CD4-positive, alpha-beta T cell treated with Interleukin-6 at 100 ng/mL for 8 hours (primary cell): Measurements from ENCODE around the gene MPL.
"Not testable (repeated sequence)": the region's sequence is repeated elsewhere in the genome, so short reads cannot be mapped to it uniquely, and the experiment has no call there.

Experiments used
- DNase-seq: peaks from one replicate; pipeline ENCODE4 v3.0.0-alpha.2; 2020; ENCODE audit warnings: mixed read lengths, low spot score

The MPL gene

GRCh38 chr1:43377831-43378230, 40.2 kb downstream of the MPL start:
- DNase-seq: no peak

GRCh38 chr1:43379476-43379875, 41.9 kb downstream of the MPL start:
- DNase-seq: no peak

- no peak for DNase-seq
Observed at GRCh38 chr1:43381612-43382011, 44.0 kb downstream of the MPL start.

GRCh38 chr1:43382027-43382779, 44.6 kb downstream of the MPL start:
- DNase-seq: no peak

DNA sequence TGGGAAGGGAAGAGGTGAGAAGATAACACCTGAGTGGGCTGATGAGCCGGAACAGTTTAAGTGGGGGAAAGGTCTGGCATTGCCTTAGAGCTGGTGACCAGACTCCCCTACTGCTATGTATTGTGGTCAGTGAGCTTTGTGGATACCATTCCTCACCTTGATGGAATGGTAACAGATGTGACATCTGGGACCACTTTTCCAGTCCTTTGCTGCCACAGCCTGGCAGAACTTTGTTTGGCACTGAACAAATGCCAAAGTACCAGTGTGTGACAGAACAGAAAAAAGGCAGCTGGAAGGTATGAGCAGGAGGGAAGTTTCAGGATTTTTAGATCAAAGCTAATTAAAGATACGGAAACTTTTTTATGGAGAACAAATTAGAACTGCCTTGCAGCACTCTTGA, 45.8 kb downstream of the MPL start:
- no peak for DNase-seq

DNA sequence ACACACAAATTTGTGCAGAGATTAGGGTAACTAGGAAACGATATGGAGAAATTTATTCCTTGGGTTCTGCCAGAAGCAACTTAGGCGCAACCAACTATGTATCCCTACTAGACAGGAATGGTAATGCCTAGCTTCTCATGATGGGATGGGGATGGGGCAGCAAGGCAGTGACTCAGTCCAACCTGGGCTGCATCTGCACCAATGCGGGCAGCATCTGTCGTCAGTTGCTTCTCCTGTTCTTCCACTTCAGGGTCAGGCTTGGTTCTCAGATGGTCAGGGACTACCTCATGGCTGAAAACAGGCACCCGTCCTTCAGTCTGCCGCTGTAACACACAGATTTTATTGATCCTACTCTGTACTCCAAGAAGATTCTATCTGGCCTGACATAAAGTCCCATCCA, 49.1 kb downstream of the MPL start:
- DNase-seq: no peak

- DNase-seq: no peak
Observed at GRCh38 chr1:43387976-43388599, 50.5 kb downstream of the MPL start.

DNA sequence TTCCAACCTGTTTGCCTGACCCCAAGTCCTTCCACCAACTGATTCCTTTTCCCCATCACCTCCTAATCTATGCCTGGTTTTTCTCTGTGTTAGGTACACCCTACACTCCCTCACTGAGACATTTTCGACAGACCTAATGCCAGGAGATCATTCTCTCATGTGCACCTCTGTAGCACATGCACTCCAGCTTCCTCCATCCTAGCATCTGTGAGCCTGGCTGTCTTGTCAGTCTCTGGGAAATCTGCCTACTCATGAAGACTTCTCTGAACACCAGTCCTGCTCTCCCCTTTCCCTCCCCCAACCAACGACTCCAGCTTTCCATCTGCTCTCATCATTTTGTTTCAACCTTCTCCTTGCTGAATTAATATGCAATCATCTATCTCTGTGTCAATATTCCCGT, 51.0 kb downstream of the MPL start:
- DNase-seq: no peak

DNA sequence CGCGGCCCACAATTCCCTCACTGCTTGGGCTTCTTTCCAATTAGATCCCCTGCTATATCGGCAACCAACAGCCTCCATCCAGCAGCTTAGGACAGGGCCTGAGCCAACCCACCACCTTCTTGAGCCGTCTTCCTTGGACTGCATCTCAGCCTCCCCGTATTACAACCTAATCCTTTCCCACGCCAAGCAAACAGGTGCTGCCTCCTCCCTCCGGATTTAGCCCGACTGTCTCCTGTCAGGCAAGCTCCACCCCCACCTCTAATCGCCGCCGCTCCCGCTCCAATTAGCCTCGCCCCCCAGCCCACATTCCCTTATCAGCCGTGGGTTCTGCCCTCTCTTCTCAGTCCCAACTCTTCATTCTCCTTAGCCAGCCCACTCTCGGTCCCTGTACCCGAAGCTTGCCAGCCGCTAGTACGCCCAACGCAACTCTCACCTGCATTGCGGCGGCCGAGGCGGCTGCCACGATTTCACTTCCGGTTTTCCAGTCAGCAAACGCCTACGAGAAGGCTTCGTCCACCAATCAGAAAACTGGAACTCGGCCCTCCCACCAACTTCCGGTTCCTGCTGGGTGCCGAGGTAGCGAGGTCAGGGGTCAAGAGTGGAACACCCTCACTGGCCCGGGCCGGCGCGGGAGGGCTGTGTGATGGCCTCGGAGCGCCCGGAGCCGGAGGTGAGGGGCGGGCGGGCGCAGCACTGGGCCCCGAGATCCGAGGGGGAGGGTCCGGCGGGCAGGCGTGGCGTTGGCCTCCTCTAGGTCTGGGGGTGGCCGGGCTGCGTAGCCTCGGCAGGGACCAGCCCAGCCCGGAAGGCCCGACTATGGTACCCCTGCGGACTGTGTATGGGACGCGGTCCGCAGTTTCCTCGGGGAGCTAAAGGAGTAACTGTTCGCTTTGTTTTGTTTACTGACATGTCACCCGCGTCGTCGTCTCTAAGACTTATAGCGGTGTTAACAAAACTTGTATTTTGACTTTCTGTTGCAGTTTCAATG, 52.0 kb downstream of the MPL start, which contains the start of the genes MED8 and SZT2:
TSS of gene MED8 (minus strand) at position 475 of the 988 bp plus-strand sequence. CDS start at position 439, 36 bp downstream.
TSS of gene SZT2 (plus strand) at position 574 of the 988 bp plus-strand sequence. CDS start at position 644, 70 bp downstream.
- DNase-seq: peak; percentile 93

GRCh38 chr1:43392702-43393101, 55.1 kb downstream of the MPL start:
- no peak for DNase-seq

GRCh38 chr1:43395523-43395922, 57.9 kb downstream of the MPL start:
- DNase-seq: no peak

DNA sequence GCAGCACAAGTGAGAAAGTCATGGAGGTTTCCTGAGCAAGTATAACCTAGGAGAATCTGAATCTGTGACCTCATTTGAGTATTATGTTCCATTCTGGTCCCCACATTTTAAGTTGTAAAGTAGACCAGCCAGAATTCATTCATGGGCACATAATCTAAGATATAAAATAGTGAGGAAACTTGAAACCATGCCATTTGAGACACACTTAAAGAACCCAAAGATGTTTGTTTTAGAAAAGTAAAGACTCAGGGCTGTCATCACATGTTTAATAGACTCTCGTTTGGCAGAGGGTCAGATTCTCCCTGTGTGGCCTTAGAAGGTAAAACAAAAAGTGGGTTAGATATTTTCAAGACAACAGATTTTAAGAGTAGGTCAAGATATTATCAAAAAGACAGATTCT, 58.4 kb downstream of the MPL start:
- DNase-seq: no peak

- DNase-seq: no peak
Observed at GRCh38 chr1:43398227-43398626, 60.6 kb downstream of the MPL start.

GRCh38 chr1:43400441-43400840, 62.8 kb downstream of the MPL start:
- not testable (repeated sequence) for DNase-seq

DNA sequence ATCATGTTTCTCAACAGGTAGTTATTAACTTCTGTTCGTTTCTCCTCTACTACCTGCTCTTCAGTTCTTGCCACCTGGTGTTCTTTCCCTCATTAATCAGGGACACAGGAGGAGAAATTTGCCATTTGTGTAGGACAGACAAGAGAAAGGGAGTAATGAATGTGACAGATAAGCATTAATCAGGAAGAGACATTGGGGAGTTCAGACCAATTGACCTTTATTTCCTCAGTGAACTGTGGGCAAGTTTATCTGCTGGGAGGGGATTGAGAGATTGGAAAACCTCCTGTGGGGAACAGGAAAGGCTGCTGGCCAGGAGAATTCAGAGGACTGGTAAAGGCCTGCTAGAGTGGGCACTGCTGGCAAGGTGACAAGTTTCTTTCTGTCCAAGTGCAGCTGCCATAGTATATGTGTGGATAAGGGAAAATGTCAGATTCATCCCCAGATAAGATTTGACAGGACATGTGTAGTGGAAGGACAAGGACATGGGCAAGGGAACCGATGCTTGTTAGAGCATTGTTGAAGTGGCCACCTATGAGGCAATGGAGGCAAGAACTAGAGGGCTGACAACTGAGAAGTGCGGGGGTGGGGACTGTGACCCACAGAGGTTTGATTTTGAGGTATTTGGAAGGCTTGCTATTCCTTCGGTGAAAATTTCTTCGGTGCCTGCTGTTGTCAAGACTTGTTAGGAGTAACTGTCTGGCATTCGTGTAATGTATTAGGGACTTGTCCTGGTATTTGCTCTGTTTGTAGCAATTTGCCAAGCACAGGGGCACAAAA, 64.7 kb downstream of the MPL start:
- DNase-seq: no peak
